ENCODE data around the gene SHISA4.
A peak's percentile ranks its signal among the peaks of the same experiment; 100 is the strongest.

Gene SHISA4

GRCh38 chr1:201877877-201878401 is 10.8 kb upstream of the SHISA4 start:
- CTCF ChIA-PET: interaction anchor here (0.6 to 11.6 kb wide), 14 partner anchors 9 to 107 kb away, joined by 3 to 156 read pairs (median 4); partner anchors contain the start of gene SHISA4
- H3K27ac ChIP-seq (ENCODE audit: insufficient read depth in 1 of 2, low read depth in 1 of 2, low read length in 2 of 2, poor library complexity in 1 of 2, severe bottlenecking in 2 of 2): no peak overlapping the region
- POLR2A ChIA-PET: interaction anchor here (0.5 to 1.2 kb wide), 3 partner anchors 14 to 95 kb away, joined by 4 to 5 read pairs (median 4); no protein-coding TSS in a partner anchor
- DNase-seq: peak; percentile 52 to 79 (median 73)
- H3K27me3 ChIP-seq (replicated peaks in 2 of 5; ENCODE audit: control insufficient read depth in 4 of 5, insufficient read depth in 5 of 5, low read length in 4 of 5): no peaks in the 10 kb centered on the region
- no peak overlapping the region for H3K4me3 ChIP-seq (ENCODE audit: control insufficient read depth in 1 of 7, extremely low read depth in 1 of 7, insufficient read depth in 4 of 7, low read depth in 2 of 7, low read length in 6 of 7)
- 53% methylated on average over 4 of the region's 6 CpGs for WGBS (ENCODE audit: insufficient coverage)
- H3K36me3 ChIP-seq (ENCODE audit: control insufficient read depth in 4 of 4, insufficient read depth in 4 of 4, low read length in 3 of 4): peaks cover 5 to 44% (median 33%) of the 10 kb centered on the region in 4 experiments
- peaks cover 2 to 27% (median 12%) of the 10 kb centered on the region in 4 experiments for H3K4me1 ChIP-seq (ENCODE audit: control extremely low read depth in 1 of 4, control insufficient read depth in 4 of 4, insufficient read depth in 4 of 4, low read length in 3 of 4)
- no peaks in the 10 kb centered on the region for H3K9me3 ChIP-seq (ENCODE audit: control extremely low read depth in 1 of 5, control insufficient read depth in 4 of 5, insufficient read depth in 2 of 5, low read depth in 1 of 5, low read length in 4 of 5)

GRCh38 chr1:201880928-201881571 is 7.6 kb upstream of the SHISA4 start:
- peaks cover 14 to 49% (median 30%) of the 10 kb centered on the region in 4 experiments for H3K4me1 ChIP-seq (ENCODE audit: control extremely low read depth in 1 of 4, control insufficient read depth in 4 of 4, insufficient read depth in 4 of 4, low read length in 3 of 4)
- whole genome bisulfite sequencing (ENCODE audit: insufficient coverage): 77% methylated on average over 4 of the region's 6 CpGs
- H3K27me3 ChIP-seq (replicated peaks in 2 of 5; ENCODE audit: control insufficient read depth in 4 of 5, insufficient read depth in 5 of 5, low read length in 4 of 5): no peaks in the 10 kb centered on the region
- H3K27ac ChIP-seq (ENCODE audit: insufficient read depth in 1 of 2, low read depth in 1 of 2, low read length in 2 of 2, poor library complexity in 1 of 2, severe bottlenecking in 2 of 2): no peak overlapping the region
- no peak overlapping the region for H3K4me3 ChIP-seq (ENCODE audit: control insufficient read depth in 1 of 7, extremely low read depth in 1 of 7, insufficient read depth in 4 of 7, low read depth in 2 of 7, low read length in 6 of 7)
- DNase-seq: peak in 1 of 3 donors; percentile 17
- CTCF ChIA-PET: interaction anchor here (0.7 to 11.6 kb wide), 8 partner anchors 8 to 97 kb away, joined by 3 to 156 read pairs (median 6); partner anchors contain the start of gene SHISA4
- no peaks in the 10 kb centered on the region for H3K9me3 ChIP-seq (ENCODE audit: control extremely low read depth in 1 of 5, control insufficient read depth in 4 of 5, insufficient read depth in 2 of 5, low read depth in 1 of 5, low read length in 4 of 5)
- peaks cover under 1 to 18% (median 7%) of the 10 kb centered on the region in 4 experiments for H3K36me3 ChIP-seq (ENCODE audit: control insufficient read depth in 4 of 4, insufficient read depth in 4 of 4, low read length in 3 of 4)
- POLR2A ChIA-PET: no interaction called here

- ChIA-PET CTCF (interaction anchor here (0.7 to 11.6 kb wide), 6 partner anchors 9 to 92 kb away, joined by 3 to 156 read pairs (median 10); partner anchors contain the start of gene SHISA4), POLR2A (no interaction called here)
- Histone ChIP-seq H3K4me3 (ENCODE audit: control insufficient read depth in 1 of 7, extremely low read depth in 1 of 7, insufficient read depth in 4 of 7, low read depth in 2 of 7, low read length in 6 of 7) (no peak overlapping the region), H3K27ac (ENCODE audit: insufficient read depth in 1 of 2, low read depth in 1 of 2, low read length in 2 of 2, poor library complexity in 1 of 2, severe bottlenecking in 2 of 2) (no peak overlapping the region), H3K9me3 (ENCODE audit: control extremely low read depth in 1 of 5, control insufficient read depth in 4 of 5, insufficient read depth in 2 of 5, low read depth in 1 of 5, low read length in 4 of 5) (no peaks in the 10 kb centered on the region), H3K4me1 (ENCODE audit: control extremely low read depth in 1 of 4, control insufficient read depth in 4 of 4, insufficient read depth in 4 of 4, low read length in 3 of 4) (peaks cover 14 to 49% (median 30%) of the 10 kb centered on the region in 4 experiments), H3K27me3 (replicated peaks in 2 of 5; ENCODE audit: control insufficient read depth in 4 of 5, insufficient read depth in 5 of 5, low read length in 4 of 5) (peaks cover 0 to 1% (median 0%) of the 10 kb centered on the region in 5 experiments), H3K36me3 (ENCODE audit: control insufficient read depth in 4 of 4, insufficient read depth in 4 of 4, low read length in 3 of 4) (peaks cover 0 to 12% (median 4%) of the 10 kb centered on the region in 4 experiments)
- WGBS (ENCODE audit: insufficient coverage): no CpG with 5 or more reads among the region's 1 CpG
- no peak for DNase-seq
Measured at GRCh38 chr1:201881617-201882016, 7.1 kb upstream of the SHISA4 start.

- ChIA-PET POLR2A (interaction anchor here (1.3 kb wide), 1 partner anchor 9 kb away, joined by 3 read pairs; no protein-coding TSS in a partner anchor), CTCF (interaction anchor here (0.7 to 11.6 kb wide), 11 partner anchors 7 to 102 kb away, joined by 3 to 156 read pairs (median 4); partner anchors contain the start of genes IPO9 and SHISA4)
- Histone ChIP-seq H3K9me3 (ENCODE audit: control extremely low read depth in 1 of 5, control insufficient read depth in 4 of 5, insufficient read depth in 2 of 5, low read depth in 1 of 5, low read length in 4 of 5) (no peaks in the 10 kb centered on the region), H3K27me3 (replicated peaks in 2 of 5; ENCODE audit: control insufficient read depth in 4 of 5, insufficient read depth in 5 of 5, low read length in 4 of 5) (peaks cover under 1 to 10% (median 2%) of the 10 kb centered on the region in 5 experiments), H3K4me3 (ENCODE audit: control insufficient read depth in 1 of 7, extremely low read depth in 1 of 7, insufficient read depth in 4 of 7, low read depth in 2 of 7, low read length in 6 of 7) (no peak overlapping the region), H3K27ac (ENCODE audit: insufficient read depth in 1 of 2, low read depth in 1 of 2, low read length in 2 of 2, poor library complexity in 1 of 2, severe bottlenecking in 2 of 2) (no peak overlapping the region), H3K4me1 (ENCODE audit: control extremely low read depth in 1 of 4, control insufficient read depth in 4 of 4, insufficient read depth in 4 of 4, low read length in 3 of 4) (peaks cover 14 to 49% (median 30%) of the 10 kb centered on the region in 4 experiments), H3K36me3 (ENCODE audit: control insufficient read depth in 4 of 4, insufficient read depth in 4 of 4, low read length in 3 of 4) (peaks cover 0 to 11% (median under 1%) of the 10 kb centered on the region in 4 experiments)
- no CpG with 5 or more reads among the region's 2 CpGs for WGBS (ENCODE audit: insufficient coverage)
- peak; percentile 87 to 97 (median 95) for DNase-seq
Measured at GRCh38 chr1:201882665-201883132, 6.0 kb upstream of the SHISA4 start.

GRCh38 chr1:201883266-201883665 is 5.4 kb upstream of the SHISA4 start:
- POLR2A ChIA-PET: interaction anchor here (1.3 kb wide), 1 partner anchor 9 kb away, joined by 3 read pairs; no protein-coding TSS in a partner anchor
- CTCF ChIA-PET: interaction anchor here (0.7 to 11.6 kb wide), 14 partner anchors 8 to 101 kb away, joined by 3 to 156 read pairs (median 4); partner anchors contain the start of genes IPO9, SHISA4 and TIMM17A
- Histone ChIP-seq H3K4me1 (ENCODE audit: control extremely low read depth in 1 of 4, control insufficient read depth in 4 of 4, insufficient read depth in 4 of 4, low read length in 3 of 4) (peaks cover 14 to 49% (median 32%) of the 10 kb centered on the region in 4 experiments), H3K36me3 (ENCODE audit: control insufficient read depth in 4 of 4, insufficient read depth in 4 of 4, low read length in 3 of 4) (peaks cover 0 to 8% (median 0%) of the 10 kb centered on the region in 4 experiments), H3K27me3 (replicated peaks in 2 of 5; ENCODE audit: control insufficient read depth in 4 of 5, insufficient read depth in 5 of 5, low read length in 4 of 5) (peaks cover 4 to 16% (median 8%) of the 10 kb centered on the region in 5 experiments), H3K27ac (ENCODE audit: insufficient read depth in 1 of 2, low read depth in 1 of 2, low read length in 2 of 2, poor library complexity in 1 of 2, severe bottlenecking in 2 of 2) (peak overlapping the region in 1 of 2 experiments; percentile 43), H3K9me3 (ENCODE audit: control extremely low read depth in 1 of 5, control insufficient read depth in 4 of 5, insufficient read depth in 2 of 5, low read depth in 1 of 5, low read length in 4 of 5) (no peaks in the 10 kb centered on the region), H3K4me3 (ENCODE audit: control insufficient read depth in 1 of 7, extremely low read depth in 1 of 7, insufficient read depth in 4 of 7, low read depth in 2 of 7, low read length in 6 of 7) (no peak overlapping the region)
- WGBS (ENCODE audit: insufficient coverage): 96% methylated on average over 3 of the region's 3 CpGs
- DNase-seq: no peak

GRCh38 chr1:201883786-201884185 is 4.9 kb upstream of the SHISA4 start:
- H3K4me1 ChIP-seq (ENCODE audit: control extremely low read depth in 1 of 4, control insufficient read depth in 4 of 4, insufficient read depth in 4 of 4, low read length in 3 of 4): peaks cover 14 to 53% (median 37%) of the 10 kb centered on the region in 4 experiments
- peaks cover 0 to 3% (median 0%) of the 10 kb centered on the region in 4 experiments for H3K36me3 ChIP-seq (ENCODE audit: control insufficient read depth in 4 of 4, insufficient read depth in 4 of 4, low read length in 3 of 4)
- peaks cover 4 to 21% (median 9%) of the 10 kb centered on the region in 5 experiments for H3K27me3 ChIP-seq (replicated peaks in 2 of 5; ENCODE audit: control insufficient read depth in 4 of 5, insufficient read depth in 5 of 5, low read length in 4 of 5)
- 27% methylated on average over 6 of the region's 7 CpGs for WGBS (ENCODE audit: insufficient coverage)
- ChIA-PET POLR2A (no interaction called here), CTCF (interaction anchor here (0.7 to 11.6 kb wide), 13 partner anchors 9 to 100 kb away, joined by 3 to 156 read pairs (median 4); partner anchors contain the start of genes IPO9, SHISA4 and TIMM17A)
- no peaks in the 10 kb centered on the region for H3K9me3 ChIP-seq (ENCODE audit: control extremely low read depth in 1 of 5, control insufficient read depth in 4 of 5, insufficient read depth in 2 of 5, low read depth in 1 of 5, low read length in 4 of 5)
- no peak overlapping the region for H3K27ac ChIP-seq (ENCODE audit: insufficient read depth in 1 of 2, low read depth in 1 of 2, low read length in 2 of 2, poor library complexity in 1 of 2, severe bottlenecking in 2 of 2)
- peak overlapping the region in 1 of 7 experiments; percentile 54 for H3K4me3 ChIP-seq (ENCODE audit: control insufficient read depth in 1 of 7, extremely low read depth in 1 of 7, insufficient read depth in 4 of 7, low read depth in 2 of 7, low read length in 6 of 7)
- peak; percentile 40 to 81 (median 77) for DNase-seq
